Measurements from ENCODE around the gene ACTBL2.

GRCh38 chr5:57446966-57447365 lies 35.6 kb downstream of the ACTBL2 start:
- no peak for TF ChIP-seq POLR2AphosphoS5 (IDR thresholded peaks at IDR 0.05; ENCODE audit: low read depth, low read length)
- TF ChIP-seq POLR2A (IDR thresholded peaks at IDR 0.05; ENCODE audit: low read depth, low read length), result no peak
- TF ChIP-seq TAF1 (IDR thresholded peaks at IDR 0.05; ENCODE audit: low read depth, low read length), result no peak
- no peak for TF ChIP-seq POU2F2 (IDR thresholded peaks at IDR 0.05; ENCODE audit: low read depth, low read length)
- no peak for TF ChIP-seq SPI1 (IDR thresholded peaks at IDR 0.05; ENCODE audit: low read depth, low read length)
- TF ChIP-seq PAX5 (IDR thresholded peaks at IDR 0.05; ENCODE audit: insufficient read depth, low read length, severe bottlenecking), result no peak
